Measurements from ENCODE around the gene ALPL.

ALPL gene

DNA sequence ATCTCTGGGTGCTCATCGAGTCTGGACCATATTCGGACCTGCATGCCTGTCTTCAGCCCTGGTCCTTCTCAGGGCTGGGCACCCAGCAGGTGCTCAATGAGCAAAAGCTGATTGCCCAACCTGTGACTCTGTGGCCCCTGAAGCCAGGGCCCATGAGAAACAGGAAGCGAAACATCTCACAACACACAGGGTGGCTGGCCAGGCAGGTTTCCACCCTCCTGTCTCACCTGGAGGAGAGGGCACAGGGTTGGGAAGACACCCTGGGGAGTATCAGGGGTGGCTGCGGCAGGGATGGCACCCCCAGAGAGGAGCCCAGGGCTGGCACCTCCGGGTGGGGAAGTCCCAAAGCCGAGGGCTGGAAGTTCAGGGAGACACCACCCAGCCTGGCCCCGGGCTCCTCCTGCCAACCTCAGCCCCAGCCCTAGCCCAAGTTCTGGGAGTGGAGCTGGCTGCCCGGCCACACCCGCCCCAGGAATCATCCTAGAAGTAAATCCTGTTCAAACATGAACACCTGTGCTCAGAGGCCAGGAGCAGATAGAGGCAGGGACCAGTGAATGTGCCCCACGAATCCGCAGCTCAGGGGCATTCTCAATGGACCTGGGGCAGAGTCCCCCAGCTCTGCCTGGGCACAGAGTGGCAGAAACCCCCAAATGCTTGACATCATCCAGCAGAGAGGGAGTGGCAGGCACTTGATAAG is 105.3 kb downstream of the ALPL start:
- Histone ChIP-seq H3K27ac (ENCODE audit: insufficient read depth in 1 of 2, low read depth in 1 of 2, low read length in 2 of 2, poor library complexity in 1 of 2, severe bottlenecking in 2 of 2) (no peak overlapping the region), H3K27me3 (replicated peaks in 2 of 5; ENCODE audit: control insufficient read depth in 4 of 5, insufficient read depth in 5 of 5, low read length in 4 of 5) (peaks cover 0 to 8% (median 5%) of the 10 kb centered on the region in 5 experiments), H3K4me3 (ENCODE audit: control insufficient read depth in 1 of 7, extremely low read depth in 1 of 7, insufficient read depth in 4 of 7, low read depth in 2 of 7, low read length in 6 of 7) (no peak overlapping the region), H3K36me3 (ENCODE audit: control insufficient read depth in 4 of 4, insufficient read depth in 4 of 4, low read length in 3 of 4) (no peaks in the 10 kb centered on the region), H3K9me3 (ENCODE audit: control extremely low read depth in 1 of 5, control insufficient read depth in 4 of 5, insufficient read depth in 2 of 5, low read depth in 1 of 5, low read length in 4 of 5) (no peaks in the 10 kb centered on the region), H3K4me1 (ENCODE audit: control extremely low read depth in 1 of 4, control insufficient read depth in 4 of 4, insufficient read depth in 4 of 4, low read length in 3 of 4) (no peaks in the 10 kb centered on the region)
- ChIA-PET POLR2A (no interaction called here), CTCF (no interaction called here)
- WGBS (ENCODE audit: insufficient coverage): 93% methylated on average over 9 of the region's 11 CpGs
- DNase-seq: no peak

GRCh38 chr1:21616372-21616771 is 107.1 kb downstream of the ALPL start:
- H3K27me3 ChIP-seq (replicated peaks in 2 of 5; ENCODE audit: control insufficient read depth in 4 of 5, insufficient read depth in 5 of 5, low read length in 4 of 5): peaks cover 0 to 15% (median 8%) of the 10 kb centered on the region in 5 experiments
- H3K4me1 ChIP-seq (ENCODE audit: control extremely low read depth in 1 of 4, control insufficient read depth in 4 of 4, insufficient read depth in 4 of 4, low read length in 3 of 4): no peaks in the 10 kb centered on the region
- WGBS (ENCODE audit: insufficient coverage): 64% methylated on average over 8 of the region's 8 CpGs
- no peak overlapping the region for H3K27ac ChIP-seq (ENCODE audit: insufficient read depth in 1 of 2, low read depth in 1 of 2, low read length in 2 of 2, poor library complexity in 1 of 2, severe bottlenecking in 2 of 2)
- no peak overlapping the region for H3K4me3 ChIP-seq (ENCODE audit: control insufficient read depth in 1 of 7, extremely low read depth in 1 of 7, insufficient read depth in 4 of 7, low read depth in 2 of 7, low read length in 6 of 7)
- ChIA-PET POLR2A (interaction anchor here (0.6 kb wide), 1 partner anchor 141 kb away, joined by 3 read pairs; no protein-coding TSS in a partner anchor), CTCF (no interaction called here)
- H3K9me3 ChIP-seq (ENCODE audit: control extremely low read depth in 1 of 5, control insufficient read depth in 4 of 5, insufficient read depth in 2 of 5, low read depth in 1 of 5, low read length in 4 of 5): no peaks in the 10 kb centered on the region
- DNase-seq: no peak
- H3K36me3 ChIP-seq (ENCODE audit: control insufficient read depth in 4 of 4, insufficient read depth in 4 of 4, low read length in 3 of 4): no peaks in the 10 kb centered on the region

GRCh38 chr1:21617126-21617738 is 108.0 kb downstream of the ALPL start:
- H3K36me3 ChIP-seq (ENCODE audit: control insufficient read depth in 4 of 4, insufficient read depth in 4 of 4, low read length in 3 of 4): no peaks in the 10 kb centered on the region
- 99% methylated on average over 12 of the region's 16 CpGs for WGBS (ENCODE audit: insufficient coverage)

DNA sequence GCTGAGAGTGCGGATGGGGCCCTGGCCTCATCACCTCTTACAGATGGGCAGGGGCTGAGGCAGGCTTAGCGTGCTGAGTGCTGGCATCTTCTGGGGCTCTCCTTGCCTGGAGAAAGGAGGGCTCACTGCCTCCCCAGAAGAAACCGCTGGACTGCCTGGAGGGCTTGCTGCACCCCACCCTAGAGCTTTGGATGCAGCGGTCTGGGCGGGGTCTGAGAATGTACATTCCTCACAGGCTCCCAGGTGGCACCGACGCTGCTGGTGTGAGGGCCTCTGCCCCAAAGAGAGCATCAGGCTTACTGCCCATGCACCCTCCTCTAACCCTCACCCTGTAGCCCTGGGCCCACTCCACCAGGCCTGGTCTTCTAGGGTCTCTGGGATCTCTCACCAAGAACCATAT is 108.8 kb downstream of the ALPL start:
- POLR2A ChIA-PET: no interaction called here
- H3K9me3 ChIP-seq (ENCODE audit: control extremely low read depth in 1 of 5, control insufficient read depth in 4 of 5, insufficient read depth in 2 of 5, low read depth in 1 of 5, low read length in 4 of 5): no peaks in the 10 kb centered on the region
- H3K4me3 ChIP-seq (ENCODE audit: control insufficient read depth in 1 of 7, extremely low read depth in 1 of 7, insufficient read depth in 4 of 7, low read depth in 2 of 7, low read length in 6 of 7): no peak overlapping the region
- H3K27me3 ChIP-seq (replicated peaks in 2 of 5; ENCODE audit: control insufficient read depth in 4 of 5, insufficient read depth in 5 of 5, low read length in 4 of 5): peaks cover 0 to 29% (median 8%) of the 10 kb centered on the region in 5 experiments
- no peaks in the 10 kb centered on the region for H3K36me3 ChIP-seq (ENCODE audit: control insufficient read depth in 4 of 4, insufficient read depth in 4 of 4, low read length in 3 of 4)
- H3K4me1 ChIP-seq (ENCODE audit: control extremely low read depth in 1 of 4, control insufficient read depth in 4 of 4, insufficient read depth in 4 of 4, low read length in 3 of 4): peaks cover 0 to 9% (median 5%) of the 10 kb centered on the region in 4 experiments
- no peak for DNase-seq
- CTCF ChIA-PET: no interaction called here
- 100% methylated on average over 5 of the region's 7 CpGs for WGBS (ENCODE audit: insufficient coverage)
- H3K27ac ChIP-seq (ENCODE audit: insufficient read depth in 1 of 2, low read depth in 1 of 2, low read length in 2 of 2, poor library complexity in 1 of 2, severe bottlenecking in 2 of 2): no peak overlapping the region

More at GRCh38 chr1:21617126-21617738, 108.0 kb downstream of the ALPL start:
- H3K4me1 ChIP-seq (ENCODE audit: control extremely low read depth in 1 of 4, control insufficient read depth in 4 of 4, insufficient read depth in 4 of 4, low read length in 3 of 4): peaks cover 0 to 4% (median 0%) of the 10 kb centered on the region in 4 experiments
- H3K27ac ChIP-seq (ENCODE audit: insufficient read depth in 1 of 2, low read depth in 1 of 2, low read length in 2 of 2, poor library complexity in 1 of 2, severe bottlenecking in 2 of 2): no peak overlapping the region
- H3K4me3 ChIP-seq (ENCODE audit: control insufficient read depth in 1 of 7, extremely low read depth in 1 of 7, insufficient read depth in 4 of 7, low read depth in 2 of 7, low read length in 6 of 7): no peak overlapping the region
- DNase-seq: no peak
- H3K27me3 ChIP-seq (replicated peaks in 2 of 5; ENCODE audit: control insufficient read depth in 4 of 5, insufficient read depth in 5 of 5, low read length in 4 of 5): peaks cover 0 to 23% (median 8%) of the 10 kb centered on the region in 5 experiments
- POLR2A ChIA-PET: no interaction called here
- CTCF ChIA-PET: no interaction called here
- no peaks in the 10 kb centered on the region for H3K9me3 ChIP-seq (ENCODE audit: control extremely low read depth in 1 of 5, control insufficient read depth in 4 of 5, insufficient read depth in 2 of 5, low read depth in 1 of 5, low read length in 4 of 5)

GRCh38 chr1:21618561-21619374 is 109.5 kb downstream of the ALPL start:
- H3K9me3 ChIP-seq (ENCODE audit: control extremely low read depth in 1 of 5, control insufficient read depth in 4 of 5, insufficient read depth in 2 of 5, low read depth in 1 of 5, low read length in 4 of 5): no peaks in the 10 kb centered on the region
- H3K4me1 ChIP-seq (ENCODE audit: control extremely low read depth in 1 of 4, control insufficient read depth in 4 of 4, insufficient read depth in 4 of 4, low read length in 3 of 4): peaks cover 0 to 16% (median 12%) of the 10 kb centered on the region in 4 experiments
- H3K4me3 ChIP-seq (ENCODE audit: control insufficient read depth in 1 of 7, extremely low read depth in 1 of 7, insufficient read depth in 4 of 7, low read depth in 2 of 7, low read length in 6 of 7): no peak overlapping the region
- no peaks in the 10 kb centered on the region for H3K36me3 ChIP-seq (ENCODE audit: control insufficient read depth in 4 of 4, insufficient read depth in 4 of 4, low read length in 3 of 4)
- peak in 2 of 3 donors; percentile 15 to 26 for DNase-seq
- ChIA-PET POLR2A (no interaction called here), CTCF (no interaction called here)
- WGBS (ENCODE audit: insufficient coverage): 49% methylated on average over 15 of the region's 22 CpGs
- no peak overlapping the region for H3K27ac ChIP-seq (ENCODE audit: insufficient read depth in 1 of 2, low read depth in 1 of 2, low read length in 2 of 2, poor library complexity in 1 of 2, severe bottlenecking in 2 of 2)
- H3K27me3 ChIP-seq (replicated peaks in 2 of 5; ENCODE audit: control insufficient read depth in 4 of 5, insufficient read depth in 5 of 5, low read length in 4 of 5): peaks cover 0 to 36% (median 8%) of the 10 kb centered on the region in 5 experiments

GRCh38 chr1:21619375-21619947 is 110.2 kb downstream of the ALPL start:
- ChIA-PET POLR2A (no interaction called here), CTCF (no interaction called here)
- DNase-seq: no peak
- no peak overlapping the region for H3K27ac ChIP-seq (ENCODE audit: insufficient read depth in 1 of 2, low read depth in 1 of 2, low read length in 2 of 2, poor library complexity in 1 of 2, severe bottlenecking in 2 of 2)
- WGBS (ENCODE audit: insufficient coverage): 71% methylated on average over 3 of the region's 7 CpGs
- H3K4me3 ChIP-seq (ENCODE audit: control insufficient read depth in 1 of 7, extremely low read depth in 1 of 7, insufficient read depth in 4 of 7, low read depth in 2 of 7, low read length in 6 of 7): no peak overlapping the region
- H3K27me3 ChIP-seq (replicated peaks in 2 of 5; ENCODE audit: control insufficient read depth in 4 of 5, insufficient read depth in 5 of 5, low read length in 4 of 5): peaks cover 0 to 36% (median 8%) of the 10 kb centered on the region in 5 experiments
- H3K36me3 ChIP-seq (ENCODE audit: control insufficient read depth in 4 of 4, insufficient read depth in 4 of 4, low read length in 3 of 4): no peaks in the 10 kb centered on the region
- H3K4me1 ChIP-seq (ENCODE audit: control extremely low read depth in 1 of 4, control insufficient read depth in 4 of 4, insufficient read depth in 4 of 4, low read length in 3 of 4): peaks cover 0 to 16% (median 13%) of the 10 kb centered on the region in 4 experiments
- H3K9me3 ChIP-seq (ENCODE audit: control extremely low read depth in 1 of 5, control insufficient read depth in 4 of 5, insufficient read depth in 2 of 5, low read depth in 1 of 5, low read length in 4 of 5): no peaks in the 10 kb centered on the region

All from common myeloid progenitor, CD34-positive (primary cell).